ENCODE measurements around the gene DERA.
"Not testable (repeated sequence)": the region's sequence is repeated elsewhere in the genome, so short reads cannot be mapped to it uniquely, and the experiment has no call there.

DERA gene

GRCh38 chr12:15937902-15938301, 26.8 kb downstream of the DERA start:
- Histone ChIP-seq H3K27me3 (ENCODE audit: insufficient read depth, low read length, poor library complexity) (no peaks in the 10 kb centered on the region), H3K36me3 (ENCODE audit: insufficient read depth, low read length) (no peaks in the 10 kb centered on the region), H3K4me3 (ENCODE audit: low read depth in 1 of 2, low read length in 2 of 2) (no peak overlapping the region), H3K27ac (ENCODE audit: low read length) (no peak overlapping the region), H3K9me3 (ENCODE audit: insufficient read depth, low read length, severe bottlenecking) (no peaks in the 10 kb centered on the region), H3K4me2 (ENCODE audit: insufficient read depth, low read length) (no peak overlapping the region), H4K20me1 (ENCODE audit: insufficient read depth, low read length) (no peaks in the 10 kb centered on the region; the same call in 1 of the 2 replicates), H3K9ac (ENCODE audit: low read depth, low read length) (no peak overlapping the region), H2AFZ (ENCODE audit: low read depth, low read length) (no peak overlapping the region), H3K79me2 (ENCODE audit: insufficient read depth, low read length) (peaks cover 4% of the 10 kb centered on the region), H3K4me1 (ENCODE audit: insufficient read depth, low read length) (peaks cover 5% of the 10 kb centered on the region; the same call in 1 of the 2 replicates)
- DNase-seq (no peak), ATAC-seq (ENCODE audit: insufficient read depth, low read depth) (no peak)
- no peak for TF ChIP-seq EZH2 (IDR thresholded peaks at IDR 0.05; ENCODE audit: borderline replicate concordance, low read depth, low read length, severe bottlenecking)
- no peak for TF ChIP-seq CTCF (IDR thresholded peaks at IDR 0.05; ENCODE audit: borderline replicate concordance, extremely low read depth, low read length, poor library complexity, severe bottlenecking)

- Histone ChIP-seq H3K9me3 (ENCODE audit: insufficient read depth, low read length, severe bottlenecking) (no peaks in the 10 kb centered on the region), H3K4me3 (ENCODE audit: low read depth in 1 of 2, low read length in 2 of 2) (no peak overlapping the region), H3K4me2 (ENCODE audit: insufficient read depth, low read length) (no peak overlapping the region), H2AFZ (ENCODE audit: low read depth, low read length) (no peak overlapping the region), H3K36me3 (ENCODE audit: insufficient read depth, low read length) (no peaks in the 10 kb centered on the region), H3K27me3 (ENCODE audit: insufficient read depth, low read length, poor library complexity) (no peaks in the 10 kb centered on the region), H3K79me2 (ENCODE audit: insufficient read depth, low read length) (peaks cover 2% of the 10 kb centered on the region; the same call in 1 of the 2 replicates), H4K20me1 (ENCODE audit: insufficient read depth, low read length) (no peaks in the 10 kb centered on the region), H3K27ac (ENCODE audit: low read length) (no peak overlapping the region), H3K9ac (ENCODE audit: low read depth, low read length) (no peak overlapping the region), H3K4me1 (ENCODE audit: insufficient read depth, low read length) (peaks cover 5% of the 10 kb centered on the region; the same call in 1 of the 2 replicates)
- TF ChIP-seq EZH2 (IDR thresholded peaks at IDR 0.05; ENCODE audit: borderline replicate concordance, low read depth, low read length, severe bottlenecking), result no peak
- no peak for TF ChIP-seq CTCF (IDR thresholded peaks at IDR 0.05; ENCODE audit: borderline replicate concordance, extremely low read depth, low read length, poor library complexity, severe bottlenecking)
- DNase-seq (peak; percentile 17), ATAC-seq (ENCODE audit: insufficient read depth, low read depth) (peak; percentile 69)
These were observed 28.0 kb downstream of the DERA start for GRCh38 chr12:15939111-15939510.

- ATAC-seq (ENCODE audit: insufficient read depth, low read depth) (no peak), DNase-seq (no peak)
- Histone ChIP-seq H3K27ac (ENCODE audit: low read length) (no peak overlapping the region), H3K9me3 (ENCODE audit: insufficient read depth, low read length, severe bottlenecking) (no peaks in the 10 kb centered on the region), H3K36me3 (ENCODE audit: insufficient read depth, low read length) (no peaks in the 10 kb centered on the region), H3K79me2 (ENCODE audit: insufficient read depth, low read length) (peaks cover 2% of the 10 kb centered on the region; the same call in 1 of the 2 replicates), H4K20me1 (ENCODE audit: insufficient read depth, low read length) (no peaks in the 10 kb centered on the region), H2AFZ (ENCODE audit: low read depth, low read length) (no peak overlapping the region), H3K4me2 (ENCODE audit: insufficient read depth, low read length) (no peak overlapping the region), H3K4me3 (ENCODE audit: low read depth in 1 of 2, low read length in 2 of 2) (no peak overlapping the region), H3K4me1 (ENCODE audit: insufficient read depth, low read length) (peaks cover 5% of the 10 kb centered on the region; the same call in 1 of the 2 replicates), H3K27me3 (ENCODE audit: insufficient read depth, low read length, poor library complexity) (no peaks in the 10 kb centered on the region), H3K9ac (ENCODE audit: low read depth, low read length) (no peak overlapping the region)
- TF ChIP-seq EZH2 (IDR thresholded peaks at IDR 0.05; ENCODE audit: borderline replicate concordance, low read depth, low read length, severe bottlenecking), result no peak
- TF ChIP-seq CTCF (IDR thresholded peaks at IDR 0.05; ENCODE audit: borderline replicate concordance, extremely low read depth, low read length, poor library complexity, severe bottlenecking), result no peak
These were observed 31.3 kb downstream of the DERA start for GRCh38 chr12:15942475-15942874.

- H3K4me3 ChIP-seq (ENCODE audit: low read depth in 1 of 2, low read length in 2 of 2); H3K27me3 ChIP-seq (ENCODE audit: insufficient read depth, low read length, poor library complexity); H2AFZ ChIP-seq (ENCODE audit: low read depth, low read length); H3K4me2 ChIP-seq (ENCODE audit: insufficient read depth, low read length); H3K9ac ChIP-seq (ENCODE audit: low read depth, low read length); H4K20me1 ChIP-seq (ENCODE audit: insufficient read depth, low read length); DNase-seq; H3K36me3 ChIP-seq (ENCODE audit: insufficient read depth, low read length); H3K27ac ChIP-seq (ENCODE audit: low read length); H3K79me2 ChIP-seq (ENCODE audit: insufficient read depth, low read length); H3K4me1 ChIP-seq (ENCODE audit: insufficient read depth, low read length); ATAC-seq (ENCODE audit: insufficient read depth, low read depth); H3K9me3 ChIP-seq (ENCODE audit: insufficient read depth, low read length, severe bottlenecking): not testable (repeated sequence)
These were observed 32.4 kb downstream of the DERA start for GRCh38 chr12:15943519-15943918.

GRCh38 chr12:15948461-15948860, 37.3 kb downstream of the DERA start:
- H3K36me3 ChIP-seq (ENCODE audit: insufficient read depth, low read length); DNase-seq; H3K27ac ChIP-seq (ENCODE audit: low read length); H3K9ac ChIP-seq (ENCODE audit: low read depth, low read length); H3K4me3 ChIP-seq (ENCODE audit: low read depth in 1 of 2, low read length in 2 of 2); H2AFZ ChIP-seq (ENCODE audit: low read depth, low read length); H3K9me3 ChIP-seq (ENCODE audit: insufficient read depth, low read length, severe bottlenecking); H4K20me1 ChIP-seq (ENCODE audit: insufficient read depth, low read length); H3K4me2 ChIP-seq (ENCODE audit: insufficient read depth, low read length); H3K27me3 ChIP-seq (ENCODE audit: insufficient read depth, low read length, poor library complexity); H3K79me2 ChIP-seq (ENCODE audit: insufficient read depth, low read length); ATAC-seq (ENCODE audit: insufficient read depth, low read depth); H3K4me1 ChIP-seq (ENCODE audit: insufficient read depth, low read length): not testable (repeated sequence)

Data from DND-41 (cell line).